SIG-M5 treated with dmso at 0.1 percent for 504 hours (cell line): ENCODE results near the gene MRPL16.

Experiments
- DNase-seq: peaks from one replicate; lab custom pipeline; 2025; ENCODE audit not compliant: unreplicated experiment; lab: John Stamatoyannopoulos, UW

Gene MRPL16

GRCh38 chr11:59776210-59777066 lies 34.1 kb downstream of the MRPL16 start:
- peak; percentile 40 for DNase-seq

GRCh38 chr11:59773083-59773440 lies 37.5 kb downstream of the MRPL16 start:
- no peak for DNase-seq

DNA sequence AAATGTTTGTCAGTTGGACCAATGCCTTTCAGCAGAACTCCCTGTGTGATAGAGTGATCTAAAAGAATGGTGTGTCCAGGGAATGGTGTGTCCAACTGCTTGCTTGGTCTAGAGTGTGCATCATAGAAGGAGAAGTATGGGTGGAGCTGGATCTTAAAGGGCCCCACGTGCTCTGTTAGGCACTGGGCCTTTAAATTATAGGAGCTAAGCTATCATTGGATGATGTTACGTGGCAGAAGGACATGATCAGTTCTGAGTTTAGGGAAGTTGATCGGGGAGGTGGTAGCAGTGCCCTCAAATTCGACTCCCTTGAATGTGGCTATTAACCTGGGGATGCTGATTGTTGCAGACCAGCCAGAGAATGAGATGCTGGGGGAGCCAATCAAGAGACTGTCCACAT lies 39.0 kb downstream of the MRPL16 start:
- DNase-seq = peak; percentile 13

- no peak for DNase-seq
Observed at GRCh38 chr11:59770869-59771268, 39.7 kb downstream of the MRPL16 start.

DNA sequence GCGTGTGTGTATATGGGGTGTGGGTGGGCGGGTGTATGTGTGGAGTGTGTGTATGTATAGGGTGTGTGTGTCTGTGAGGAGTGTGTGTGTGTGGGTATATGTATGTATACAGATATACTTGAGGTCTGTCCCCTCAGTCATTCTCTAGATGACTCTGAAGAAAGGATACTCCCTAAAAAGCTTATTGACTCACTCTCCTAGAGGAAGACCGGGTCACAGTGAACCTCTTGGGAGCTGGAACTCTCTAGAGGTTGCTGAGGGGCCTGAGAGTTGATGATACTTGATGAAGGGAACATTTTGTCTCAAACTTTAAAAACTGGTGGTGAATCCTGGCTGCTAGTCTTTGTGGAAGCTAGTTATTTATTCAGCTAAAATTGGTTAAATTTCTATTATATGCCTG lies 40.3 kb downstream of the MRPL16 start:
- no peak for DNase-seq

- DNase-seq = no peak
Observed at GRCh38 chr11:59769828-59770227, 40.8 kb downstream of the MRPL16 start.

GRCh38 chr11:59769111-59769510 lies 41.5 kb downstream of the MRPL16 start:
- DNase-seq = no peak

DNA sequence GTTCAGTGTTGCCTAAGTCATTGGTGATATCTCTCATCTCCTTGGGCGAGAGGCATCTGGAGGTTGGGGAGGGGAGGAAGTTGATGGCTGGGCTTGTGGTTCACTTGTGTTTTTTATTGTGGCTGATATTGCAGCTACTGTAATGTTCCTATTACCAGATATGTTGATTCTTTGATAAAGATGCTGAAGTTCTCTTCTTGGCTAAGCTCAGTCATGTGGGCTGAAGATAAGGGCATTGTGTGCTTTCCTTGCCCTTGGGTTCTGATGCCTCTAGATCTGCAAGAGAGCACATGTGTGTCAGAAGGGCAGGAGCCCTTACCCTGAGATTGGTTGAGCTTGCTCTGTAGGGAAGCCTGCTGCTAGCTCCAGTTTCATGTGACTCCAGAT lies 43.4 kb downstream of the MRPL16 start:
- no peak for DNase-seq

DNA sequence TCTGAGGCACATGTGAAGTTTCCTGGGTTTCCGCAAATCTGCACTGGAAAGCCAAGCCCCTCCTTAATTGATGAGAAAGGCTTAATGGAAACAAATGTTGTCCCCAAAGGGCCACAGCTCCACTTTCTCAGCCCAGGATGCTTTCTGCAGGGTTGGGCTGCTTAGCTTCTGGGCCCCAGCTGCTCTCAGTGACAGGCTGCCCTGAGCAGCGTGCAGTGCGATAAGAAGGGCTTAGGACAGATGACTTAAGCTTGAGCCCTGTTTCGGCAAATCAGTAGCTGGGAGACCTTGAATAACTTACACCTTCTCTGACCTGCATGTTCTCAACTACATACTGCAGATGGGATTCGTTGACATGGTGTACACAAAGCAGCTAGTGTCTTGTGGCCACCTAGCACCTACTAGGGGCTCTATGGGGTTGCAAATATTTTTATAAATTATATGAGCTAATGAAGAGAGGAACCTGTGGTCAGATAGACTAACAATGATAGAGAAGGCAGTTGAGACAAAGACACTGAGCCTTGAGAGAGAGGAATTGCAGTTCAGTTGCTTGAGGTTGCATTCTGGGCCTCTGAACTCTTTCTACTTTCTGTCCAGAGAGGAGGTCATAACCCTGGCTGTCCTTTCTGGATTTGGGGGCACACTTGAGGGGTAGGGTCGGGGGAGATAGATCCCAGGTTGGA lies 43.9 kb downstream of the MRPL16 start:
- no peak for DNase-seq

GRCh38 chr11:59765068-59765735 lies 45.4 kb downstream of the MRPL16 start:
- DNase-seq = no peak

DNA sequence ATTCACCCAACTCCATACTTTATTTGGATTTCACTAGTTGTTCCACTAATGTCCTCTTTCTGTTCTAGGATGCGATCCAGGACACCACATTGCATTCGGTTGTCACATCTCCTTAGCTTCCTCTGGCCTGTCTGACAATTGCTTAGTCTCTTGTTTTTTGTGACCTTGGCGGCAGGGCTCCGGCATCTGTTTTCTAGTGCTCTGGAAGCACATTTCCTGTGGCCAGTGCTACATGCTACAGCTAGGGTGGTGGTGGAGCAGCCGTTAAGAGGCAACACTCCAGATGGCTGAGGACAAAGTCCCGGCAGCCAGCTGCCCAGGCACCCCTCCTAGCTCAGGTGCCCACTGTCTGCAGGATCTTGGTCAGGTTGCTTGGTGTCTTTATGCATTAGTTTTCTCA lies 48.6 kb downstream of the MRPL16 start:
- no peak for DNase-seq

DNA sequence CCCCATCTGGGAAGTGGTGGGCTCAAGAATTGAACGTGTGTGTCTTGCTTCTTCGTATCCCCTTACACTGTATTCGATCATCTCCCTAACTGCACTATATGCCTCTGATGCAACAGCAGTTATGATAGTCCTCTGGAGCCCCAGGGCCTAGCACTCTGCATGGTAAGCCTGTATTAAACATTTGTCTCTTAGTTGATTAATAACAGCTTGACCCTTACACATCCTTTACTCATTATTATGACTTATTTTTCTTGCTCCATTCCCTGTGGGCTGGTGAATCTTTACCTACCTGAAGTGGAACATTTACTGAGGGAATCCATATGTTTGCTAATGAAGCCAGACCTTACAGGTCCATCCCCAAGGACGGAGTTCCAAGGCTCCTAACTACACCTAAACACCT lies 49.8 kb downstream of the MRPL16 start:
- DNase-seq = no peak

DNA sequence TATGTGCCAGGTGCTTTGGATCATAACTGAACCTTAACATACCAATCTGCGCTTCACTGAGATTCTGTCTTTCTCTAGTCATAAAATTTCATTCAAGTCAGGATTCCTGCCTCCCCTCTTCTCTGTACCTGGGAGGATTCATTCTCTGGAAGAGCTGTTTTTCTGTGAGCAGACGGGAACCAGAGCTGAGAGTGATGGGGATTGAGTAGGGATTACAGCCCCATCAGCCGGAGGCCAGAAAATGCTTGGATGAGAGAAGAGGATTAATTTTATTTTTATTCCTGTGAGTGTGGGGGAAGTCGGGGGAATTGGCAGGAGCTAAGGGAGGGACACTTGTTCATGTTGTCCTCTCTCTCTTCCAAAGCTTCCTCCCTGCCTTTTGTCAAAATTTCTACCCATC lies 50.7 kb downstream of the MRPL16 start:
- no peak for DNase-seq

GRCh38 chr11:59758401-59759037 lies 52.1 kb downstream of the MRPL16 start:
- DNase-seq = no peak

GRCh38 chr11:59756845-59757244 lies 53.7 kb downstream of the MRPL16 start:
- DNase-seq = peak; percentile 47

- no peak for DNase-seq
Observed at GRCh38 chr11:59756558-59756840, 54.1 kb downstream of the MRPL16 start.
